ENCODE measurements around the gene RAD54L.
"Not testable (repeated sequence)": the region's sequence is repeated elsewhere in the genome, so short reads cannot be mapped to it uniquely, and the experiment has no call there.

RAD54L gene

DNA sequence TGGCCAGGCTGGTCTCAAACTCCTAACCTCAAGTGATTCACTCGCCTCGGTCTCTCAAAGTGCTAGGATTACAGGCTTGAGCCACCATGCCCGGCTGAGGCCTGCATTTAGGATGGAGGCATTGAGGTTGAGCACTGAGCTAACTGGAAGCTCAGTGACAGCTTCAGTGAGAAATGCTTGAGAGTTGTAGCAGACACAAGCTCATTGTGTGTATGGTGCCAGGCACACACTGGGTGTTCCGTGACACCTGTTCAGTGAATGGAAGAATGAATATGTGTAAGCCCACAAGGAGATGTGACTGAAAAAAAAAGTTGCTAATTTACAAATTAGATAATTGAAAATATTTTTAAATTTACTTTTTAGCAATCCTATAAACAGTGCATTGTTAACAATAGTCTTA lies 22.6 kb upstream of the RAD54L start:
- no peak for DNase-seq (ENCODE audit: extremely low read depth, insufficient read length)
- Histone ChIP-seq H3K36me3 (ENCODE audit: control insufficient read depth, insufficient read depth, low read length) (no peaks in the 10 kb centered on the region), H3K27me3 (replicated peaks; ENCODE audit: control insufficient read depth, insufficient read depth, low read length) (no peaks in the 10 kb centered on the region), H3K4me3 (replicated peaks; ENCODE audit: low read depth, low read length) (no peak overlapping the region)
- TF ChIP-seq, protein P1, sequence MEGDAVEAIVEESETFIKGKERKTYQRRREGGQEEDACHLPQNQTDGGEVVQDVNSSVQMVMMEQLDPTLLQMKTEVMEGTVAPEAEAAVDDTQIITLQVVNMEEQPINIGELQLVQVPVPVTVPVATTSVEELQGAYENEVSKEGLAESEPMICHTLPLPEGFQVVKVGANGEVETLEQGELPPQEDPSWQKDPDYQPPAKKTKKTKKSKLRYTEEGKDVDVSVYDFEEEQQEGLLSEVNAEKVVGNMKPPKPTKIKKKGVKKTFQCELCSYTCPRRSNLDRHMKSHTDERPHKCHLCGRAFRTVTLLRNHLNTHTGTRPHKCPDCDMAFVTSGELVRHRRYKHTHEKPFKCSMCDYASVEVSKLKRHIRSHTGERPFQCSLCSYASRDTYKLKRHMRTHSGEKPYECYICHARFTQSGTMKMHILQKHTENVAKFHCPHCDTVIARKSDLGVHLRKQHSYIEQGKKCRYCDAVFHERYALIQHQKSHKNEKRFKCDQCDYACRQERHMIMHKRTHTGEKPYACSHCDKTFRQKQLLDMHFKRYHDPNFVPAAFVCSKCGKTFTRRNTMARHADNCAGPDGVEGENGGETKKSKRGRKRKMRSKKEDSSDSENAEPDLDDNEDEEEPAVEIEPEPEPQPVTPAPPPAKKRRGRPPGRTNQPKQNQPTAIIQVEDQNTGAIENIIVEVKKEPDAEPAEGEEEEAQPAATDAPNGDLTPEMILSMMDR (IDR thresholded peaks at IDR 0.05; ENCODE audit: insufficient read depth, low read length, poor library complexity, severe bottlenecking) = no peak

DNA sequence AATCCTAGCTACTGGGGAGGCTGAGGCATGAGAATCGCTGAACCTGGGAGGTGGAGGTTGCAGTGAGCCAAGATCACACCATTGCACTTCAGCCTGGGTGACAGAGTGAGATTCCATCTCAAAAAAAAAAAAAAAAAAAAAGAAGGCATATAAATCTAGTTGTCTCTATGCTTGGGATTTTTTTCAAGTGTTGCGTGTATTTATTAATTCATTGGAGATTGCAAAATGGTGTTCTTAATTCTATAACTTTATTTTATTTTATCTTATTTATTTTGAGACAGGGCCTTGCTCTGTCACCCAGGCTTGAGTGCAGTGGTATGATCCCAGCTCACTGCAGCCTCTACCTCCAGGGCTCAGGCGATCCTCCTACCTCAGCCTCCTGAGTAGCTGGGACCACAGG lies 16.3 kb upstream of the RAD54L start:
- not testable (repeated sequence) for H3K4me3 ChIP-seq (replicated peaks; ENCODE audit: low read depth, low read length); H3K36me3 ChIP-seq (ENCODE audit: control insufficient read depth, insufficient read depth, low read length); DNase-seq (ENCODE audit: extremely low read depth, insufficient read length); H3K27me3 ChIP-seq (replicated peaks; ENCODE audit: control insufficient read depth, insufficient read depth, low read length)

- H3K4me3 ChIP-seq (replicated peaks; ENCODE audit: low read depth, low read length) = no peak overlapping the region
- no peak for DNase-seq (ENCODE audit: extremely low read depth, insufficient read length)
- H3K36me3 ChIP-seq (ENCODE audit: control insufficient read depth, insufficient read depth, low read length) = no peaks in the 10 kb centered on the region
- no peaks in the 10 kb centered on the region for H3K27me3 ChIP-seq (replicated peaks; ENCODE audit: control insufficient read depth, insufficient read depth, low read length)
- TF ChIP-seq, protein P1 (IDR thresholded peaks at IDR 0.05; ENCODE audit: insufficient read depth, low read length, poor library complexity, severe bottlenecking) = no peak
Observed at GRCh38 chr1:46236882-46237281, 10.7 kb upstream of the RAD54L start.

DNA sequence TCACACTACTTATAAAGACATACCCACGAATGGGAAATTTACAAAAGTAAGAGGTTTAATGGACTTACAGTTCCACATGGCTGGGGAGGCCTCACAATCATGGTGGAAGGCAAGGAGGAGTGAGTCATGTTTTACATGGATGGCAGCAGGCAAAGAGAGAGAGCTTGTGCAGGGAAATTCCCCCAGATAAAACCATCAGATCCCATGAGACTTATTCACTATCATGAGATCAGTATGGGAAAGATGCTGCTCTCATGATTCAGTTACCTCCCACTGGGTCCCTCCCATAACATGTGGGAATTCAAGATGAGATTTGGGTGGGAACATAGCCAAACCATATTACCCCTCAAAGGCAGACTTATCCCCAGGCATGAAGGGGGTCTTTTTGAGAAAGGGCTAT lies 8.7 kb upstream of the RAD54L start:
- H3K36me3 ChIP-seq (ENCODE audit: control insufficient read depth, insufficient read depth, low read length); H3K27me3 ChIP-seq (replicated peaks; ENCODE audit: control insufficient read depth, insufficient read depth, low read length); DNase-seq (ENCODE audit: extremely low read depth, insufficient read length); H3K4me3 ChIP-seq (replicated peaks; ENCODE audit: low read depth, low read length): not testable (repeated sequence)

DNA sequence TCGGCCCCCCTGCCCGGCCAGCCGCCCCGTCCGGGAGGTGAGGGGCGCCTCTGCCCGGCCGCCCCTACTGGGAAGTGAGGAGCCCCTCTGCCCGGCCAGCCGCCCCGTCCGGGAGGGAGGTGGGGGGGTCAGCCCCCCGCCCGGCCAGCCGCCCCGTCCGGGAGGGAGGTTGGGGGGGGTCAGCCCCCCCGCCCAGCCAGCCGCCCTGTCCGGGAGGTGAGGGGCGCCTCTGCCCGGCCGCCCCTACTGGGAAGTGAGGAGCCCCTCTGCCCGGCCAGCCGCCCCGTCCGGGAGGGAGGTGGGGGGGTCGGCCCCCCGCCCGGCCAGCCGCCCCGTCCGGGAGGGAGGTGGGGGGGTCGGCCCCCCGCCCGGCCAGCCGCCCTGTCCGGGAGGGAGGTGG lies 5.8 kb upstream of the RAD54L start:
- not testable (repeated sequence) for H3K36me3 ChIP-seq (ENCODE audit: control insufficient read depth, insufficient read depth, low read length); H3K4me3 ChIP-seq (replicated peaks; ENCODE audit: low read depth, low read length); H3K27me3 ChIP-seq (replicated peaks; ENCODE audit: control insufficient read depth, insufficient read depth, low read length); DNase-seq (ENCODE audit: extremely low read depth, insufficient read length)

GRCh38 chr1:46242918-46243317 lies 4.6 kb upstream of the RAD54L start:
- DNase-seq (ENCODE audit: extremely low read depth, insufficient read length) = no peak
- Histone ChIP-seq H3K36me3 (ENCODE audit: control insufficient read depth, insufficient read depth, low read length) (no peaks in the 10 kb centered on the region), H3K4me3 (replicated peaks; ENCODE audit: low read depth, low read length) (no peak overlapping the region), H3K27me3 (replicated peaks; ENCODE audit: control insufficient read depth, insufficient read depth, low read length) (no peaks in the 10 kb centered on the region)
- TF ChIP-seq, protein P1 (IDR thresholded peaks at IDR 0.05; ENCODE audit: insufficient read depth, low read length, poor library complexity, severe bottlenecking) = no peak

DNA sequence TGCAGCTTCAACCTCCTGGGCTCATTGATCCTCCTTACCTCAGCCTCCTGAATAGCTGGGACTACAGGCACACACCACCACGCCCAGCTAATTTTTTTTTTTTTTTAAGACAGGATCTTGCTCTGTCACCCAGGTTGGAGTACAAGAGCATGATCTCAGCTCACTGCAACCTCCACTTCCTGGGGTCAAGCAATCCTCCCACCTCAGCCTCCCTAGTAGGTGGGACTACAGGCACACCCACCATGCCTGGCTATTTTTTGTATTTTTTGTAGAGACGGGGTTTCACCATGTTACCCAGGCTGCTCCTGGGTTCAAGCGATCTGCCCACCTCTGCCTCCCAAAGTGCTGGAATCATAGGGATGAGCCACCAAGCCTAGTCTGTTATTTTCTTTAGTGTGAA lies 3.7 kb upstream of the RAD54L start:
- DNase-seq (ENCODE audit: extremely low read depth, insufficient read length); H3K36me3 ChIP-seq (ENCODE audit: control insufficient read depth, insufficient read depth, low read length); H3K4me3 ChIP-seq (replicated peaks; ENCODE audit: low read depth, low read length); H3K27me3 ChIP-seq (replicated peaks; ENCODE audit: control insufficient read depth, insufficient read depth, low read length): not testable (repeated sequence)

DNA sequence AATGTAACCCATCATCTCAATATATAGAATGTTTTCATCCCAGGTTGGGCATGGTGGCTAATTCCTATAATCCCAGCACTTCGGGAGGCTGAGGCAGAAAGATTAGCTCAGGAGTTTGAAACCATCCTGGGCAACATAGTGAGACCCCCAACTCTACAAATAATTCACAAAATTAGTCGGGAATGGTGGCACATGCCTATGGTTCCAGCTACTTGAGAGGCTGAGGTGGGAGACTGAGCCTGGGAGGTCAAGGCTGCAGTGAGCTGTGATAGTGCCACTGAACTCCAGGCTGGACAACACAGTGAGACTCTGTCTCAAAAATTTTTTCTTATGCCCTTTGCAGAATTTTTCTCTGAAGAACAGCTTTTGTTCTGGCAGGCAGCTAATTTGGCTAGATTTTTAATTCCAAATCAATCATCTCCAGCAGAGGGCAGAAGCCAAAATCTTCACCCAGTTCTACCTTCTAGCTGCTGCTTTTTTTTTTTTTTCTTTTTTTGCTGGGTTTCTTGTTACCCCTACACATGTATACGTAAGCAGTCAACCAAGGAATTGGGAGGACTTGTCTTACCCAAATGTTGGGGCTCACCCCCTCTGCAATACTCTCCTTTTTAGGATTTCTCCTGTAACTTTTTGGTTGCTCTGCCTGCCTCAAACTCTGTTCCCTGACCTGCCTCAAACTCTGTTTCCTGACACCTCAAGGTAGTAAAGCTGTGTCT lies 2.7 kb upstream of the RAD54L start:
- TF ChIP-seq, protein P1 (IDR thresholded peaks at IDR 0.05; ENCODE audit: insufficient read depth, low read length, poor library complexity, severe bottlenecking) = peak; percentile 40
- Histone ChIP-seq H3K27me3 (replicated peaks; ENCODE audit: control insufficient read depth, insufficient read depth, low read length) (no peaks in the 10 kb centered on the region), H3K4me3 (replicated peaks; ENCODE audit: low read depth, low read length) (no peak overlapping the region), H3K36me3 (ENCODE audit: control insufficient read depth, insufficient read depth, low read length) (peaks cover under 1% of the 10 kb centered on the region)
- DNase-seq (ENCODE audit: extremely low read depth, insufficient read length) = peak; percentile 23

GRCh38 chr1:46246136-46246535 lies 1.4 kb upstream of the RAD54L start:
- not testable (repeated sequence) for H3K4me3 ChIP-seq (replicated peaks; ENCODE audit: low read depth, low read length); H3K27me3 ChIP-seq (replicated peaks; ENCODE audit: control insufficient read depth, insufficient read depth, low read length); DNase-seq (ENCODE audit: extremely low read depth, insufficient read length); H3K36me3 ChIP-seq (ENCODE audit: control insufficient read depth, insufficient read depth, low read length)
